IPS-NIHi11 (cell line): ENCODE data around the gene AK9.

Experiments
- DNase-seq: peaks from one replicate; pipeline ENCODE4 v3.0.0; 2012; ENCODE audit warnings: mixed read lengths, low spot score

AK9 gene

GRCh38 chr6:109456710-109457561 lies 234.1 kb downstream of the AK9 start:
- no peak for DNase-seq

GRCh38 chr6:109456111-109456583 lies 234.9 kb downstream of the AK9 start:
- peak; percentile 60 for DNase-seq

GRCh38 chr6:109455437-109456110 lies 235.4 kb downstream of the AK9 start, which contains the start of gene MICAL1:
TSS of gene MICAL1 (minus strand) at chr6:109455772. CDS start at chr6:109454196, 1,576 bp downstream.
- DNase-seq, result peak; percentile 83

GRCh38 chr6:109454496-109455436 lies 236.2 kb downstream of the AK9 start:
- DNase-seq, result no peak

- no peak for DNase-seq
Measured at GRCh38 chr6:109453594-109454495, 237.2 kb downstream of the AK9 start.

GRCh38 chr6:109453156-109453555 lies 237.8 kb downstream of the AK9 start:
- no peak for DNase-seq

GRCh38 chr6:109452181-109452580 lies 238.8 kb downstream of the AK9 start:
- no peak for DNase-seq

GRCh38 chr6:109451376-109451775 lies 239.6 kb downstream of the AK9 start:
- DNase-seq, result no peak

- no peak for DNase-seq
Measured at GRCh38 chr6:109450801-109451200, 240.2 kb downstream of the AK9 start.

GRCh38 chr6:109449795-109450673 lies 241.0 kb downstream of the AK9 start:
- no peak for DNase-seq

GRCh38 chr6:109449064-109449794 lies 241.8 kb downstream of the AK9 start:
- no peak for DNase-seq

- no peak for DNase-seq
Measured at GRCh38 chr6:109448615-109449014, 242.4 kb downstream of the AK9 start.

- DNase-seq, result no peak
Measured at GRCh38 chr6:109447878-109448555, 243.0 kb downstream of the AK9 start.

GRCh38 chr6:109447087-109447486 lies 243.9 kb downstream of the AK9 start:
- no peak for DNase-seq

GRCh38 chr6:109446541-109446940 lies 244.5 kb downstream of the AK9 start:
- no peak for DNase-seq

- no peak for DNase-seq
Measured at GRCh38 chr6:109446072-109446471, 244.9 kb downstream of the AK9 start.

- DNase-seq, result no peak
Measured at GRCh38 chr6:109445382-109445781, 245.6 kb downstream of the AK9 start.

GRCh38 chr6:109443425-109443950 lies 247.5 kb downstream of the AK9 start:
- DNase-seq, result no peak
